ENCODE results near the gene FTCDNL1.

FTCDNL1 gene

DNA sequence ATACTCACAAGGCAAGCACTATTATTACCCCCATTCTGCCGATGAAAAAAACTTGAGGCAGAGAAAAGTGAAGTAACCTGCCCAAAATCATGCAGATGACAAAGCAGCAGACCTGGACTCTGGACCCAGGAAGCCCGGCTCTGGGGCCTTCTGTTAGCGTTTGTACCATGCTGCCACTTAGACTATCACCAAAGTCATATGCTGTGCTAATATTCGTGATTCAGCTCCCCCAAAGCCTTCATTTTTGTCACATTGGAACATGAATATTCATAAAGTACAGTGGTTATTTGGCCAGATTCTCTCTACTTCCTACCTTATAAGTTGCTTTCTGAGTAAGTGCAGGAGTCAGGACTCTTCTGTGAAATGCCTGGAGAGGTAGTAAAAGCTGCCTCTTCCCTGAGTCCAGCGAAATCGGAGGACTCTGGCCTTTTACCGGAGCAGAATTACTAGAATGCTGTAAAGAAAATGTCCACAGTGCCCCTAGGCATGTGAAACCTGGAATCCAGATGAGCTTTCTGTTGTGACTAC, 86.7 kb downstream of the FTCDNL1 start:
- TF ChIP-seq, protein P1, sequence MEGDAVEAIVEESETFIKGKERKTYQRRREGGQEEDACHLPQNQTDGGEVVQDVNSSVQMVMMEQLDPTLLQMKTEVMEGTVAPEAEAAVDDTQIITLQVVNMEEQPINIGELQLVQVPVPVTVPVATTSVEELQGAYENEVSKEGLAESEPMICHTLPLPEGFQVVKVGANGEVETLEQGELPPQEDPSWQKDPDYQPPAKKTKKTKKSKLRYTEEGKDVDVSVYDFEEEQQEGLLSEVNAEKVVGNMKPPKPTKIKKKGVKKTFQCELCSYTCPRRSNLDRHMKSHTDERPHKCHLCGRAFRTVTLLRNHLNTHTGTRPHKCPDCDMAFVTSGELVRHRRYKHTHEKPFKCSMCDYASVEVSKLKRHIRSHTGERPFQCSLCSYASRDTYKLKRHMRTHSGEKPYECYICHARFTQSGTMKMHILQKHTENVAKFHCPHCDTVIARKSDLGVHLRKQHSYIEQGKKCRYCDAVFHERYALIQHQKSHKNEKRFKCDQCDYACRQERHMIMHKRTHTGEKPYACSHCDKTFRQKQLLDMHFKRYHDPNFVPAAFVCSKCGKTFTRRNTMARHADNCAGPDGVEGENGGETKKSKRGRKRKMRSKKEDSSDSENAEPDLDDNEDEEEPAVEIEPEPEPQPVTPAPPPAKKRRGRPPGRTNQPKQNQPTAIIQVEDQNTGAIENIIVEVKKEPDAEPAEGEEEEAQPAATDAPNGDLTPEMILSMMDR (IDR thresholded peaks at IDR 0.05) = no peak
- peaks cover 5% of the 10 kb centered on the region for H3K27me3 Mint-ChIP-seq (ENCODE audit: low read depth, poor library complexity)
- DNase-seq = no peak
- H3K4me3 Mint-ChIP-seq = no peak overlapping the region
- H3K36me3 Mint-ChIP-seq (ENCODE audit: low read depth) = no peaks in the 10 kb centered on the region
- H3K27ac Mint-ChIP-seq = no peak overlapping the region
- H3K9me3 Mint-ChIP-seq = no peaks in the 10 kb centered on the region
- peaks cover 8% of the 10 kb centered on the region for H3K4me1 Mint-ChIP-seq

- TF ChIP-seq, protein P1 (IDR thresholded peaks at IDR 0.05) = no peak
- no peak for DNase-seq
These were observed 88.0 kb downstream of the FTCDNL1 start for GRCh38 chr2:199762963-199763362.

GRCh38 chr2:199760574-199760973, 90.4 kb downstream of the FTCDNL1 start:
- Mint-ChIP-seq H3K4me3 (no peak overlapping the region), H3K36me3 (ENCODE audit: low read depth) (no peaks in the 10 kb centered on the region), H3K4me1 (peaks cover 8% of the 10 kb centered on the region), H3K27me3 (ENCODE audit: low read depth, poor library complexity) (no peaks in the 10 kb centered on the region), H3K9me3 (no peaks in the 10 kb centered on the region), H3K27ac (no peak overlapping the region)
- TF ChIP-seq, protein P1 (IDR thresholded peaks at IDR 0.05) = no peak
- no peak for DNase-seq

More at GRCh38 chr2:199762963-199763362, 88.0 kb downstream of the FTCDNL1 start:
- H3K4me1 Mint-ChIP-seq = peaks cover 8% of the 10 kb centered on the region
- no peak overlapping the region for H3K27ac Mint-ChIP-seq
- no peak overlapping the region for H3K4me3 Mint-ChIP-seq
- no peaks in the 10 kb centered on the region for H3K9me3 Mint-ChIP-seq
- no peaks in the 10 kb centered on the region for H3K36me3 Mint-ChIP-seq (ENCODE audit: low read depth)
- no peaks in the 10 kb centered on the region for H3K27me3 Mint-ChIP-seq (ENCODE audit: low read depth, poor library complexity)

DNA sequence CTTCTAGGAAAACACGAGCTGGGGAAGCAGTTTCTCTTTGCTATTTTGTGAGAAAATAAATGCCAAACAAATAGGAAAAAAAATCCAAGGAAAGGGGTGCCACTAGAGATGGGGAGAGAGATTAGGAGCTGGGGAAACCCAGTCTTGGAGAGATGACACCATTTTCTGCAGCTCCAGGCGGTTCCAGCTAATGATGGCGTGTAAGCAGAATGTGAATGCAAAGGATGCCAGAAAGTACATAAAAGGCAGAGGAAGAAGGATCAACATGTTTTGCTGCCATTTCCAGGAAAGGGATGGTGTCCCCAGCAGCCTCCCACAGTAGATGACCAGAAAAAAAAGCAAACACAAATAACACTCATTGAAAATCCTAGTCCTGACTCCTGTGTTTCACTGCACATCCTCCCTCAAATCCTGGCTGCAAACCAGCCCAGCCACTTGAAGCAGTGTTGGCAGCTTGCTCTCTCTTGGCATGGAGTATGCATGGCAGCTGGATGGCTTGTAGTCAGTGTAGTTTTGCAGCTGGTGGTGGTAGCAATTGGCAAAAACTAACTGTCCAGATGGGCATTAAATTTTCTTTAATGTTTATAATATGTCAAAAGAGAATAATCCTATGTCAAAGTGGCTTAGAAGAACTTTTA, 93.6 kb downstream of the FTCDNL1 start:
- H3K9me3 Mint-ChIP-seq = peaks cover 2% of the 10 kb centered on the region
- peaks cover 8% of the 10 kb centered on the region for H3K4me1 Mint-ChIP-seq
- TF ChIP-seq, protein P1 (IDR thresholded peaks at IDR 0.05) = no peak
- no peaks in the 10 kb centered on the region for H3K36me3 Mint-ChIP-seq (ENCODE audit: low read depth)
- peak overlapping the region; percentile 29 for H3K27ac Mint-ChIP-seq
- no peak overlapping the region for H3K4me3 Mint-ChIP-seq
- H3K27me3 Mint-ChIP-seq (ENCODE audit: low read depth, poor library complexity) = peaks cover 9% of the 10 kb centered on the region
- no peak for DNase-seq

DNA sequence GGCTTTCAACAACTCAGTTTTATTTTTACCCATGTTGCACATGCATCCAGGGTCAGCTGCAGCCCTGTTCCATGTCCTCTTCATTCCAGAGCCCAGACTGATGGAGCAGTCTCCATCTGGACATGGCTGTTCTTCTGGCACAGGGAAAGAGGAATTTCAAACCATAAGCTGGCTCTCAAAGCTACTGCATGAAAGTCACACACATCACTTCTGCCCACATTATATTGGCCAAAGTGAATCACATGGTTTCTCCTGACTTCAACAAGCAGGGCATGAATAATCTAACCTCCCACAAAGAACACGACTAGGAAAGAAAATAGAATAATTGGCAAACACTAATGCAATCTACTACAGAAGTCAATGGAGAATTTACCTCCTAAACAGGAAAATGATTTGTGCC, 94.2 kb downstream of the FTCDNL1 start:
- Mint-ChIP-seq H3K27me3 (ENCODE audit: low read depth, poor library complexity) (peaks cover 9% of the 10 kb centered on the region), H3K36me3 (ENCODE audit: low read depth) (no peaks in the 10 kb centered on the region), H3K4me1 (peaks cover 8% of the 10 kb centered on the region), H3K27ac (no peak overlapping the region), H3K9me3 (peaks cover 4% of the 10 kb centered on the region), H3K4me3 (no peak overlapping the region)
- TF ChIP-seq, protein P1 (IDR thresholded peaks at IDR 0.05) = no peak
- DNase-seq = no peak

DNA sequence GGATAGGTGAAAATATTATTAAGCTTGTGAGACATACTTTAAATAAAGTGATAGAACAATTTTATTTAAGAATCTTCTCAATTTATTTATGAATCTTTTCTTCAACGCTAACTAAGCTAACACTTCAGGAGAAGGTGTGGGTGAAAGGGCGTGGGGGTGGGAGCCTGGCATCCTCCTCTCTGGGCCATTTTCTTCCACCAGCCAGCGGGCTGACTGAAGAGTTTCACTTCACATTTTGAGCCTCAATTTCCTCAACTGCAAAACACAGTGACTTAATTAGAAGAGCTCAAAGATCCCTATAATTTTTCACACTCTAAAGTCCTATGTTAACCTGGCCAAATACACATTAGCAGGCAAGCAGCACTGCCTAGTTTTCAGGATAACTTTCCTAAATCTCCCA, 94.8 kb downstream of the FTCDNL1 start:
- TF ChIP-seq, protein P1 (IDR thresholded peaks at IDR 0.05) = no peak
- H3K4me1 Mint-ChIP-seq = peaks cover 4% of the 10 kb centered on the region
- H3K27ac Mint-ChIP-seq = no peak overlapping the region
- peaks cover 6% of the 10 kb centered on the region for H3K9me3 Mint-ChIP-seq
- H3K27me3 Mint-ChIP-seq (ENCODE audit: low read depth, poor library complexity) = peaks cover 9% of the 10 kb centered on the region
- no peaks in the 10 kb centered on the region for H3K36me3 Mint-ChIP-seq (ENCODE audit: low read depth)
- no peak for DNase-seq
- no peak overlapping the region for H3K4me3 Mint-ChIP-seq
